ENCODE measurements around the gene XPO4. TPM values are rescaled to one million over a fixed set of nuclear protein-coding genes. Genes with fewer than 3 reads are reported as not detected.

XPO4 gene
- 63.1 and 76.3 TPM in 2 replicates for total RNA-seq (2013; cell fraction: nucleolus; rRNA removed)
- total RNA-seq (2014; rRNA removed) = 24.9 and 28.9 TPM in 2 replicates
- total RNA-seq (2014; rRNA removed; fragmentation: Illumina TruSeq; extraction: Trizol) = 23.3 and 23.9 TPM in 2 replicates
- 20.0 and 20.8 TPM in 2 replicates for total RNA-seq (2021)
- polyA plus RNA-seq (2011; ENCODE audit: low read depth) = 6.3 TPM
- polyA plus RNA-seq (2011; rRNA removed) = 23.3 and 30.3 TPM in 2 replicates
- polyA plus RNA-seq (2011; cell fraction: cytosol; rRNA removed) = 9.0 and 10.3 TPM in 2 replicates
- 19.2 and 22.5 TPM in 2 replicates for polyA plus RNA-seq (2011; cell fraction: nucleus; rRNA removed)
- polyA plus RNA-seq (2012) = 6.4 and 7.4 TPM in 2 replicates
- polyA plus RNA-seq (2014; fragmentation: Illumina TruSeq; extraction: Trizol) = 19.4 and 23.8 TPM in 2 replicates
- 1 to 10 TPM; 3.6 to 5.3 TPM for polyA plus RNA-seq (2014; fragmentation: Nextera tagmentation; extraction: Ambion mirVana)
- 12.5 and 14.6 TPM in 2 replicates for polyA plus RNA-seq (2014; rRNA removed)
- 10 to 100 TPM; 14.6 to 17.4 TPM for polyA plus RNA-seq (2016; fragmentation: Nextera tagmentation; extraction: Ambion mirVana)
- 33.0 and 42.9 TPM in 2 replicates for polyA minus RNA-seq (2011; rRNA and poly(A)+ RNA removed)
- 13.9 and 16.9 TPM in 2 replicates for polyA minus RNA-seq (2011; cell fraction: cytosol; rRNA and poly(A)+ RNA removed)
- polyA minus RNA-seq (2011; cell fraction: nucleus; rRNA and poly(A)+ RNA removed) = 16.7 and 20.5 TPM in 2 replicates
- percentile 85 among the genes with signal in this experiment for Bru-seq, nascent RNA
- percentile 85 among the genes with signal in this experiment for BruChase-seq, experiment 1, labeled RNA remaining after a 6-hour chase
- BruChase-seq, experiment 2, labeled RNA remaining after a 2-hour chase = percentile 86 among the genes with signal in this experiment
- long read RNA-seq, experiment 1, full-length matches to known transcripts = 2 of 3 reads
- long read RNA-seq, experiment 1, partial matches to known transcripts = 0 of 3 reads
- long read RNA-seq, experiment 1, other reads (novel, unspliced or antisense) = 1 of 3 reads
- long read RNA-seq, experiment 2, full-length matches to known transcripts = 18 of 54 reads
- long read RNA-seq, experiment 2, partial matches to known transcripts = 20 of 54 reads
- long read RNA-seq, experiment 2, other reads (novel, unspliced or antisense) = 16 of 54 reads

DNA sequence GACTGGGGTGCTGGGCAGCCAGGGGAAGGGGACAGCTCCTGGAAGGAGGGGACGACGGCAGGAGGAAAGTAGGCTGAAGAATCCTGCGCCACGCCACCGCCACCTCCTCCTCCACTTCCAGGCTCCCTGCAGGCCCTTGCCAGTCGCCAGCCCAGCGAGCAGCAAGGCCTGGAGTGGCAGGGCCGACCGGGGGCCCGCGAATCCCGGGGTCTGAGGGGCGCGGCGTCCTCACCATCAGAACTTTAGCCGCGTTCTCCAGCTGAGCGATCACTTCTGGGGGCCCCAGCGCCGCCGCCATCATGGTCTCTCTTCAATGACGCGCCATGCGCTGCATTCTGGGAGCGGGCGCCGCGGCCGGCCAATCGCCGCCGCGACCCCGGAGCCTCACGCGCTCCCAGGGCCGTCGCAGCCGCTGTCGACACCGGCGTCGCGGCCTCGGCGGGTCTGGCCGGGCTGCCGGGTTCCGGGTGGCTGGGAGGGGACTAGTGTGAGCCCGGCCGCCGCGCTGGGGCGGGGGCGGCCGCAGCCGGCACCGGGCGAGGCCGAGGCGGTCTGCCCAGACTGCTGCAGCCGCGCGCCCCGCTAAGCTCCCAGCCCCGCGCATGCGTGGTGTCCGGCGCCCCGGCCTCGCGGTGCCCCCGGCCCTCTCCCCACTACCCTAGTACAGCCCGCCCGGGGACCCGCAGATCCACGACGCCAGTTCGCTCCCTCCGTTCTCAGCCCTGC is at the start of gene XPO4:
TSS of gene XPO4 (minus strand) at position 309 of the 726 bp plus-strand sequence. CDS start at position 301, 8 bp downstream.
- Histone ChIP-seq H4K20me1 (ENCODE audit: control insufficient read depth, insufficient read depth) (no peaks in the 10 kb centered on the region), H3K9ac (ENCODE audit: control insufficient read depth, insufficient read depth, low read length) (peak within 1 kb of the TSS; percentile 89), H3K27ac (ENCODE audit: control insufficient read depth, insufficient read depth) (peak within 1 kb of the TSS; percentile 75), H3K9me3 (replicated peaks; ENCODE audit: control insufficient read depth, insufficient read depth, low read length) (no peaks in the 10 kb centered on the region), H3K4me1 (ENCODE audit: control insufficient read depth, insufficient read depth, low read length) (0 out of 2 replicates have a peak, but pooled peaks cover 5% of the 10 kb centered on the region), H3K79me2 (ENCODE audit: control insufficient read depth, insufficient read depth, low read length) (peaks cover 45% of the 10 kb centered on the region), H3K27me3 (replicated peaks in 1 of 2; ENCODE audit: control insufficient read depth in 2 of 2, insufficient read depth in 2 of 2, low read length in 1 of 2) (no peaks in the 10 kb centered on the region), H3K4me2 (ENCODE audit: control insufficient read depth, insufficient read depth) (peak within 1 kb of the TSS; percentile 100), H3K4me3 (peak within 1 kb of the TSS; percentile 82), H2AFZ (ENCODE audit: control insufficient read depth, low read depth, low read length) (peak within 1 kb of the TSS; percentile 99), H3K36me3 (ENCODE audit: control insufficient read depth in 2 of 2, insufficient read depth in 2 of 2, low read length in 1 of 2) (no peaks in the 10 kb centered on the region; a peak in 1 of 4 replicates)
- DNase-seq (ENCODE audit: low read depth, low spot score) (no peak), FAIRE-seq (no peak), ATAC-seq (peak; percentile 96)
- WGBS (ENCODE audit: insufficient coverage, insufficient replicate concordance, low lambda C conversion rate, missing lambda C conversion rate) = 1% methylated on average over 66 of the region's 81 CpGs
- ChIA-PET POLR2A (interaction anchor here (1.2 kb wide), 1 partner anchor 25 kb away, joined by 3 read pairs; no protein-coding TSS in a partner anchor), CTCF (interaction anchor here (0.6 kb wide), 1 partner anchor 74 kb away, joined by 3 read pairs; no protein-coding TSS in a partner anchor), RAD21 (ENCODE audit: unreplicated experiment) (no interaction called here), SMC1A (ENCODE audit: uncharacterized antibody, unreplicated experiment) (no interaction called here)
- in situ Hi-C loops (cut with MboI) (no loop called here), intact Hi-C loops (cut with micrococcal nuclease; ENCODE audit: unreplicated experiment) (no loop called here)
- BruUV-seq (replicated peaks) = no TSS peak
- TF ChIP-seq TCF3 (IDR thresholded peaks at IDR 0.05; ENCODE audit: borderline replicate concordance, insufficient read depth, low read depth, low read length) = 0 out of 2 replicates have a peak, but pooled peaks have one; percentile 48
- TF ChIP-seq CHD2 (IDR thresholded peaks at IDR 0.05; ENCODE audit: borderline replicate concordance, low read depth, low read length) = peak; percentile 26; the same call in 1 of the 2 replicates
- peak; percentile 92 for TF ChIP-seq NR2F1 (conservative IDR thresholded peaks at IDR 0.05)
- TF ChIP-seq BCL11A (IDR thresholded peaks at IDR 0.05; ENCODE audit: low read depth, low read length) = no peak
- TF ChIP-seq SIN3A (IDR thresholded peaks at IDR 0.05; ENCODE audit: low read depth, low read length) = 0 out of 2 replicates have a peak, but pooled peaks have one; percentile 60
- TF ChIP-seq RUNX3 (IDR thresholded peaks at IDR 0.05; ENCODE audit: low read length) = no peak; the same call in 1 of the 2 replicates
- peak; percentile 68 for TF ChIP-seq DPF2 (IDR thresholded peaks at IDR 0.05)
- TF ChIP-seq, protein P1, sequence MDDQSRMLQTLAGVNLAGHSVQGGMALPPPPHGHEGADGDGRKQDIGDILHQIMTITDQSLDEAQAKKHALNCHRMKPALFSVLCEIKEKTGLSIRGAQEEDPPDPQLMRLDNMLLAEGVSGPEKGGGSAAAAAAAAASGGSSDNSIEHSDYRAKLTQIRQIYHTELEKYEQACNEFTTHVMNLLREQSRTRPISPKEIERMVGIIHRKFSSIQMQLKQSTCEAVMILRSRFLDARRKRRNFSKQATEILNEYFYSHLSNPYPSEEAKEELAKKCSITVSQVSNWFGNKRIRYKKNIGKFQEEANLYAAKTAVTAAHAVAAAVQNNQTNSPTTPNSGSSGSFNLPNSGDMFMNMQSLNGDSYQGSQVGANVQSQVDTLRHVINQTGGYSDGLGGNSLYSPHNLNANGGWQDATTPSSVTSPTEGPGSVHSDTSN (IDR thresholded peaks at IDR 0.05; ENCODE audit: insufficient replicate concordance, low read depth, low read length) = no peak
- no peak for TF ChIP-seq RFX5 (IDR thresholded peaks at IDR 0.05; ENCODE audit: low read depth, low read length)
- no peak for TF ChIP-seq MTA2 (IDR thresholded peaks at IDR 0.05; ENCODE audit: low read depth)
- no peak for TF ChIP-seq FOXK2 (IDR thresholded peaks at IDR 0.05)
- TF ChIP-seq MYC (IDR thresholded peaks at IDR 0.05; ENCODE audit: insufficient read depth, insufficient read length, insufficient replicate concordance, low read length, severe bottlenecking) = peak; percentile 33
- TF ChIP-seq TARDBP (IDR thresholded peaks at IDR 0.05; ENCODE audit: borderline replicate concordance) = peak; percentile 61
- TF ChIP-seq MEF2A (IDR thresholded peaks at IDR 0.05; ENCODE audit: insufficient read depth, low read depth, low read length) = no peak
- TF ChIP-seq, protein P2, sequence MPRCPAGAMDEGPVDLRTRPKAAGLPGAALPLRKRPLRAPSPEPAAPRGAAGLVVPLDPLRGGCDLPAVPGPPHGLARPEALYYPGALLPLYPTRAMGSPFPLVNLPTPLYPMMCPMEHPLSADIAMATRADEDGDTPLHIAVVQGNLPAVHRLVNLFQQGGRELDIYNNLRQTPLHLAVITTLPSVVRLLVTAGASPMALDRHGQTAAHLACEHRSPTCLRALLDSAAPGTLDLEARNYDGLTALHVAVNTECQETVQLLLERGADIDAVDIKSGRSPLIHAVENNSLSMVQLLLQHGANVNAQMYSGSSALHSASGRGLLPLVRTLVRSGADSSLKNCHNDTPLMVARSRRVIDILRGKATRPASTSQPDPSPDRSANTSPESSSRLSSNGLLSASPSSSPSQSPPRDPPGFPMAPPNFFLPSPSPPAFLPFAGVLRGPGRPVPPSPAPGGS (IDR thresholded peaks at IDR 0.05; ENCODE audit: borderline replicate concordance, insufficient read depth, low read depth, low read length, poor library complexity, severe bottlenecking) = no peak
- TF ChIP-seq SMAD1 (IDR thresholded peaks at IDR 0.05; ENCODE audit: low read depth, partially characterized antibody) = no peak

All from GM12878 (cell line).